ENCODE data around the gene SPATA31C1.

- TF ChIP-seq, protein P1, sequence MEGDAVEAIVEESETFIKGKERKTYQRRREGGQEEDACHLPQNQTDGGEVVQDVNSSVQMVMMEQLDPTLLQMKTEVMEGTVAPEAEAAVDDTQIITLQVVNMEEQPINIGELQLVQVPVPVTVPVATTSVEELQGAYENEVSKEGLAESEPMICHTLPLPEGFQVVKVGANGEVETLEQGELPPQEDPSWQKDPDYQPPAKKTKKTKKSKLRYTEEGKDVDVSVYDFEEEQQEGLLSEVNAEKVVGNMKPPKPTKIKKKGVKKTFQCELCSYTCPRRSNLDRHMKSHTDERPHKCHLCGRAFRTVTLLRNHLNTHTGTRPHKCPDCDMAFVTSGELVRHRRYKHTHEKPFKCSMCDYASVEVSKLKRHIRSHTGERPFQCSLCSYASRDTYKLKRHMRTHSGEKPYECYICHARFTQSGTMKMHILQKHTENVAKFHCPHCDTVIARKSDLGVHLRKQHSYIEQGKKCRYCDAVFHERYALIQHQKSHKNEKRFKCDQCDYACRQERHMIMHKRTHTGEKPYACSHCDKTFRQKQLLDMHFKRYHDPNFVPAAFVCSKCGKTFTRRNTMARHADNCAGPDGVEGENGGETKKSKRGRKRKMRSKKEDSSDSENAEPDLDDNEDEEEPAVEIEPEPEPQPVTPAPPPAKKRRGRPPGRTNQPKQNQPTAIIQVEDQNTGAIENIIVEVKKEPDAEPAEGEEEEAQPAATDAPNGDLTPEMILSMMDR (IDR thresholded peaks at IDR 0.05; ENCODE audit: insufficient read depth, low read length), result no peak
- TF ChIP-seq SPI1 (IDR thresholded peaks at IDR 0.05; ENCODE audit: borderline replicate concordance, low read depth) (no peak), GABPA (IDR thresholded peaks at IDR 0.05; ENCODE audit: low read depth) (no peak), POLR2AphosphoS5 (IDR thresholded peaks at IDR 0.05; ENCODE audit: low read depth) (no peak)
- TF ChIP-seq, protein P2, sequence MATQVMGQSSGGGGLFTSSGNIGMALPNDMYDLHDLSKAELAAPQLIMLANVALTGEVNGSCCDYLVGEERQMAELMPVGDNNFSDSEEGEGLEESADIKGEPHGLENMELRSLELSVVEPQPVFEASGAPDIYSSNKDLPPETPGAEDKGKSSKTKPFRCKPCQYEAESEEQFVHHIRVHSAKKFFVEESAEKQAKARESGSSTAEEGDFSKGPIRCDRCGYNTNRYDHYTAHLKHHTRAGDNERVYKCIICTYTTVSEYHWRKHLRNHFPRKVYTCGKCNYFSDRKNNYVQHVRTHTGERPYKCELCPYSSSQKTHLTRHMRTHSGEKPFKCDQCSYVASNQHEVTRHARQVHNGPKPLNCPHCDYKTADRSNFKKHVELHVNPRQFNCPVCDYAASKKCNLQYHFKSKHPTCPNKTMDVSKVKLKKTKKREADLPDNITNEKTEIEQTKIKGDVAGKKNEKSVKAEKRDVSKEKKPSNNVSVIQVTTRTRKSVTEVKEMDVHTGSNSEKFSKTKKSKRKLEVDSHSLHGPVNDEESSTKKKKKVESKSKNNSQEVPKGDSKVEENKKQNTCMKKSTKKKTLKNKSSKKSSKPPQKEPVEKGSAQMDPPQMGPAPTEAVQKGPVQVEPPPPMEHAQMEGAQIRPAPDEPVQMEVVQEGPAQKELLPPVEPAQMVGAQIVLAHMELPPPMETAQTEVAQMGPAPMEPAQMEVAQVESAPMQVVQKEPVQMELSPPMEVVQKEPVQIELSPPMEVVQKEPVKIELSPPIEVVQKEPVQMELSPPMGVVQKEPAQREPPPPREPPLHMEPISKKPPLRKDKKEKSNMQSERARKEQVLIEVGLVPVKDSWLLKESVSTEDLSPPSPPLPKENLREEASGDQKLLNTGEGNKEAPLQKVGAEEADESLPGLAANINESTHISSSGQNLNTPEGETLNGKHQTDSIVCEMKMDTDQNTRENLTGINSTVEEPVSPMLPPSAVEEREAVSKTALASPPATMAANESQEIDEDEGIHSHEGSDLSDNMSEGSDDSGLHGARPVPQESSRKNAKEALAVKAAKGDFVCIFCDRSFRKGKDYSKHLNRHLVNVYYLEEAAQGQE (IDR thresholded peaks at IDR 0.05; ENCODE audit: insufficient replicate concordance, low read depth), result no peak
These were observed 31.4 kb upstream of the SPATA31C1 start for GRCh38 chr9:87886210-87886932.
